SH-SY5Y (cell line): ENCODE results near the gene RAB11B.

Source experiments
- GATA2 ChIP-seq: IDR thresholded peaks from 2 replicates; pipeline ENCODE4 v1.6.1; 2011; ENCODE audit warnings: mild to moderate bottlenecking, low read depth, low read length
- GATA3 ChIP-seq: IDR thresholded peaks from 2 replicates; pipeline ENCODE4 v1.6.1; 2011; ENCODE audit warnings: low read depth, mild to moderate bottlenecking, low read length, moderate library complexity

DNA sequence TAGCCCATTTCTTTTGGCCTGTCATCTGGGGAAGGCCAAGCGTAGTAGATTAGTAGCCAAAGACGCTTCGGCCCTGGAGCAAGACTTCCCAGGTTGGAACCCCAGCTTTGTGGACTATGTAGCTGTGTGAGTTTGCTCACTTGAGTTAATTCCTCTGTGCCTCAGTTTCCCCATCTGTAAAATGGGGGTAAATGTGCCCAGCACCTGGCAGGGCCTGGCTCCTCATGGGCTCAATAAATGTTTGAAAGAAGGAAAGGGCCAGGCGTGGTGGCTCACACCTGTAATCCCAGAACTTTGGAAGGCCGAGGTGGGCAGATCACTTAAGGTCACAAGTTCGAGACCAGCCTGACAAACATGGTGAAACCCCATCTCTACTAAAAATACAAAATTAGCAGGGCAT is 39.7 kb downstream of the RAB11B start:
- TF ChIP-seq GATA3 (no peak), GATA2 (no peak)
